NOMO-1 treated with DMSO at 0.1 percent for 48 hours (cell line): ENCODE results near the gene RTP5.
"Not testable (repeated sequence)": the region's sequence is repeated elsewhere in the genome, so short reads cannot be mapped to it uniquely, and the experiment has no call there.

ENCODE experiments used
- DNase-seq: peaks from one replicate; lab custom pipeline; 2025; ENCODE audit not compliant: unreplicated experiment; lab: John Stamatoyannopoulos, UW

Gene RTP5

DNA sequence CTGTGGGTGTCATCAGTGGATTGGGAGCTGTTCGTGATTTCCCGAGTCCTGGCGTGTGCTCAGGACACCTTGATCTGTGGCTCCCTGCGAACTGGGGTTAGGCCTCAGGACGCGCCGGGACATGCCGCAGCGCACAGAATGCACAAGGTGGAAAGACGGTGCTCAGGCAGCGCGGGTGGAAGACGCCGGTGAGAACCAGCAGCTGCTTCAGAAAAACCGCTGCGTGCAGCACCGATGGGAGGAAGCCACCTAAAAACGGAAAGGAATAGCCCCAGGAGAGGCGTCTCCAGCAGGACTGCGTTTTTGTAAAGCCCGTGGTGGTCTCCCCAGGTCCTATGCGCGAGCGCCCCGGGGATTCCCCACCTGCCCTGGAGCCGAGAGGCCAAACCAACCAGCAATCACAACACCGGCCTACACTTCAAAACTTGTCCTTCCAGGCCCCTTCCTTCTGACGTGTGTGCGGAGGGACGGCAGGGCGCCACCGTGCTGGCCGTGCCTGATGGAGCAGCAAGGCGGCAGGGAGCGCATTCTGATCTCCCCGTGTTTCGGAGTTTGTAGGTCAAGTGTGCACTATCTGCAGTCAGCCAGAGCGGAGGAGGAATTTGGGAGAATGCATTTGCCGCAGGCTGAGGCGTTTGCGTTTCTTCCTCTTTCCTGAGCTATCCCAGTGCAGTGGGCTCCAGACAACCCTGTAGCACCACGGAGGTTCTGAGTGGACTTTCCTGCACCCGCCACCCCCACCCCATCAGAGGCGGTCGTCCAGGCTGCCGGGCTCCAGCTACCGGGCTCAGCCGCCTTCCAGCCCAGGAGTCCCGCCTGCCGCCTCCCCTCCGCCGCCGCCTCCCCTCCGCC is 32.2 kb downstream of the RTP5 start:
- no peak for DNase-seq

DNA sequence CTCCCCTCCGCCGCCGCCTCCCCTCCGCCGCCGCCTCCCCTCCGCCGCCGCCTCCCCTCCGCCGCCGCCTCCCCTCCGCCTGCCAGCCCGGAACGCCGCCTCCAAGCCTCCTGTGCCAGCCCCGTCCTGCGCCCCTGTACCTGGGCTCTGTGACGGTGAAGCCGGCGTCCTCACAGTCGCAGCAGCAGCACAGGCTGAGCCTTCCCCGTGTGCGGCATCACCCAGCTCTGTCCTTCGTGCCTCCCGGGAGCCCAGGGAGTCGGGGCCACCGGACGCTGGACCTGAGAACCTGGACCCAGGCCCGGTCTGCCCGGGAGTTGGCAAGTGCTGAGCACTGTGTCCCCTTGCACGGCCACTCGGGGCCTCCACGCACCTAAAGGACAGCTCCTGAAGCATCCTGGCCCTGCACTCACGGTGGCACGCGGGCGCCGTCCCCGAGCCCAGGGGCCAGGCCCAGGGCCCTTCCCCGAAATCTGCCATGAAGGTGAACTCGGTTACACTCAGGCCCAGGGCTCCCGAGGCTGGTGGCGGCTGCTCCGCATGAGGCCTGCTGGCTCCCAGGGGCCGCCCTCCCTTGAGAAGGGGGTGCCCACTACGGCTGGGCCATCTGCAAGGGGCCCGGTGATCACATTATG is 32.9 kb downstream of the RTP5 start:
- DNase-seq, result no peak

DNA sequence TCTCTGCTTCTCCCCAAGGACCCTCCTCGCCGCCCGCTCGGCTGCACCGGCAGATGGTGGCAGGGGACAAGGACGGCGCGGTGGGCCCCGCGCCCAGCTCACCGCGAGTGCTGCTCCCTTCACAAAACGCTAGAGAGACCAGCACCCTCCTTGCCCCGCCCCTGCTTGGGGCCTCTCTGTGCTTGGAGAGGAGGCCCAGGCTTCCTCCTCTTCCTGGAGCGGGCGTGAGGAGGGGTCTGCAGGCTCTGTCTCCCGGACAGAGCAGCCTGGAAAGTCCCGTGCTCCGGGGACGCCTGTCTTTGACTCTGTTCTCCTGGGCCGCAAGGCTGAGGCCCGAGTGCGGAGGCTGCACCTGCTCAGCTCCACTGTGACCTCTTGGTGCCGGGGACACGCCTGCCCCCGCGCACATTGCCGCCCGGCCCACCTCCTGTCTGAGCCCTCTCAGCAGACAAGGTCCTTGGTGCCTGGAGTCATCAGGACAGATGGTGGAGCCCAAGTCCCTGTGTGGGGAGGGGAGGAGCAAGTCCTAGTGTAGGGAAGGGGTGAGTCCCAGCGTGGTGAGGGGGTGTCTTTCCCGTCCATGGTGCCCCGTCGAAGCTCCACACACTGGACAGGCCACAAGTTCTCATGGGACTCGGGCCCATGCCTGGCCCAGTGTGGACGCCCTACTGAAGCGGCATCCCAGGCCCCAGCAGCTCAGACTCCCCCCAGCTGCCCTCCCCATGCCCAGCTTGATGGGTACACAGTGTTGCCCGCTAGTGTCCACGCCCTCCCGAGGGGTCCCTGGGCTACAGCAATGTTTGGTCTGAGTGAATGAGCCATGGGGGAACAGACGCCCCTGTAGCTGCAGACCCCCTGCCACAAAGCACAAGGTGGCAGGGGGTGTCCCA is 33.8 kb downstream of the RTP5 start:
- no peak for DNase-seq

DNA sequence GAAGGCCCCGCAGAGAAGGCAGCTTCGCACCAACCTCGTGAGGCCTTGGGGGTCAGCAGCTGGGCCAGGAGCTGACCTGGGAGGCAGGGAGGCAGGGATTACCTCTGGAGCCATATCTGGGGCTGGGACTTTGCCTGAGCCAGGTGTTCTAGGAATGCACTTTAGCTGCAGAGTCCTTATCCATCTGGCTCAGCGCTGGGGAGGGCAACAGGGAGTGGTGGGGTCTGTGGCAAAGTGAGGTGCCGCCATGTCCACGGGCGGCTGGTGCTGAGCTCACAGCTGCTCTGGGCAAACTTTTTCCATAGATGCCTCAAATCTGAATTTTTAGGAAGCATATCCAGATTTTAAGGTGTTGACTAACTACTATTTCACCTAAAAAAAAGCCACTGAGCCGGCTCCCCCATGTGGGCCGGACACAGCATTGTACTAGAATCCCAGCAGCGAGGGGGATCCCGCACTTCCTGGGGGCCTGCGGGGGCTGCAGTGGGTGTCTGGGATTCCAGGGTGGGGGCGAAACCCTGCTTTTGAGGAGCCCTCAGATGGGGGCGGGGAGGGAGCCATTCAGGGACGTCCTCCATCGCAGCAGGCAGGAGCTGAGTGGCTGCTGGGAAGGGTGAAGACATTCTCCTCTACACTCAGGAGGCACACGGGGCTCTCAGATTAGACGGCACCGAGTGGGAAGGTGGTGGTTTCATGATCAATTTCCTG is 34.6 kb downstream of the RTP5 start:
- no peak for DNase-seq

DNA sequence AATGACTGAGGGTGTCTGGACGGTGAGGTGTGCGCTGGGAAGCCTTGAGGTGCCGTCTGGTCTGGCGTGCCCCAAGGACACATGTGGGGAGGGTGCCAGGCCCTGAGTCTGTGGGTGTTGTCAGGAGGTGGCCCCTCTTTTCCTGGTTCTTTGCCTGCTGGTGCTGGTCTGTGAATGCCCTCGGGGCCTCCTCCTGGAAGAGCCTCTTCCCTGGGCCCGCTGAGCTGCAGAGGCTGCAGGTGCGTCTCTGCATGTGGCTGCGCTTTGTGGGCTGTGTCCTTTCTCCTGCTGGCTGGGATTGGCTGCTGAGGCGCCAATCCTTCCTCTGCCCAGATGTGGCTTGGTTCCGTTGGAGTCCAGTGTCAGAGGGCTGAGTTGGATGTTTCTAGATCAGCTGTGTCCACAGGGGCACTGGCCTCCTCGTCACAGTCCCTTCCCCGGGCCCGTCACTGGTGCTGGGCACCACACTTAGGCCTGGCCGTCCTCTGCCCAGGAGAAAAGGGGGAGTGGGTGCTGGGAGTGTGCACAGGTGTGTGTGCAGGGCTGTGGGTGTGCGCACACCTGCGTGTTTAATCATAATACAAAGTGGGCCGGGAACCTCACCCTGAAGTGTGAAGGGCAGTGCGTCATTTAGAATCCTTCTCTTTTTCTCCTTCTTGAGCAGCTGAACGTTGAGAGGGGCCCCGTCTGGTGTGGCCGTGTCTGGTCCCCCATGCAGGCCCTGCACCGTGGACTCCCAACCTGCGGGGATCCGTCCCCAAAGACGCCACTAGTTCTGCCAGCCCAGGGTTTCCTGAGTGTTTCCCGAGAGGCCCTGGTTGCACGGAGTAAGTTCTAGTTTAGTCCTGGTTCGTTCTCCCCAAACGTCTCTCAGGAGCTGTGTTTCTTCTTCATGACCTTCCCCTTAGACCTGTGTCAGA is 35.5 kb downstream of the RTP5 start:
- DNase-seq, result no peak

DNA sequence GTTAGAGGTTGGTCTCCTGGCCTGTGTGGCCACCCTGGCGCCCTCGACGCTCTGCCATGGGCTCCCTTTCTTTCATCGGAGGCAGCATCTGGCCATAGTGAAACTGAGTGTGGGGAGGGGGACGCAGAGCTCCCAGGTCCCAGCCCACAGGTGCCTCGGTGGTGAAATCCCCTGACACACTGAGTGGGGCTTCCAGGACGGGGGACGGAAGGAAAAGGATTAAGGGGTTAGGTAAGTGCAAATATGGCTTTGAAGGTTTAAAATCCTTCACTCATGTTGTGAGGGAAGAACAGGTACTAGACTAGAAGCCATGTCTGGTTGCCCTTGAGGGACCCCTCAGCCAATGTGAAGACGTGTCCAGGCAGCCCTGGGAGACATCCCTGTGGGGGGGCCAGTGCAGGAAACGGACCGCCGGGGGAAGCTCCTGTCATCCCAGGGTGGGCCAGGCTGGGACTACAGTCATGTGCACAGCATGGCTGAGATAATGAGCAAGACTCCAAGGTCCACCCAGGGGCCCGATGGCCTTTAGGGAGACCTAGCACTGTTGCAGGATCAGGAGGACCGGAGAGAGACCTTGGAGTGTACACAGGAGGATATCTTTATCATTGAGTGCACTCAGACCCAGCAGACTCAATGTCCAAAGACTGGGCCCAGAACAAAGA is 36.3 kb downstream of the RTP5 start:
- DNase-seq, result no peak

DNA sequence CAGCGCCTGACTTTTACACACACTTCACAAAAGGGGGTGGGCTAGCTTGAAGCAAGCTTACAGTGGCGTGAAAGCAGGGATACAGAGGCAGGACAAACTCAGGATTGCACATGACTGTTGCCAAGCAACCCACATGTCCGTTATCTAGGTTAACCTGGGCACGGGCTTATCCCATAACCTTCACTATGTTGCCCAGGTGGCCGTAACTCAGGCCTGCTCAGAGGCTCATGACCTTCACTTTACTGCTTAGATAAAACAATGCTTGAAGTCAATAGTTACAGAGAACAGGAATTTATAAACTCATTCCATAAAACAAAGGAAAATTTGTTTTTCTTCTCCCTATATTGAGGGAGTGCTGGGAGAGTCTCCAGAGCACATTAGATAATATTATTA is 36.8 kb downstream of the RTP5 start:
- DNase-seq, result not testable (repeated sequence)

DNA sequence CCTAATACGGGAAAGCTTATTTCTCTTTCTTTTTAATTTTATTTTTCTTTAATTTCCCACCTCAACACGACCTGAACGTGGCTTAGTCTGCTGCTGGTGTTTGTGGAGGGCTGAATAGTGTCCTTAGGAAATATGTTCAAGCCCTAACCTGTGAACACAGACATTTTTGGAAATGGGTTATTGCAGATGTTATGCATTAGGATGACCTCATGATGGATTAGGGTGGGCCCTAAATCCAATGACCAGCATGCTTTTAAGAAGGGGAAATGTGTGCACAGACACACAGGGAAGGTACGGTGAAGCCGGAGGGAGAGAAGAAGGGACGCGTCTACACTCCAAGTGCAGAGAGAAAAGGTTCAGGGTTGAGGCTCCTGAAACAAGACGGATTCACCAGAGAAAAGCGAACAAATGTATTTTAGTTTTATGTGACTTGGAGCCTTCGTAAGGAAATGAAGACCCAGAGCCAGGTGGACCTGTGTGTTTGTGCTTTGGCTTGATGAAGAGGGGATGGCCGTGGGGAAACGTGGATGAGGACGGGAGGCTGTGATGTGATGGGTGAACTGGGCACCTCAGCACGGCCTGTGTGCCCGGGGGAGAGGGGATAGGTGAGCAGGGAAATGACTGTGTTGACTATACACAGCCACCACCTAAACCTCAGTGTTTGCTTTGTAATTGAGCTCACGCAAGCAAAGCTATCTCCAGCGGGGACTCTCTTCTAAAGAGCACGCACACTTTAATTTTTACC is 37.5 kb downstream of the RTP5 start:
- no peak for DNase-seq

DNA sequence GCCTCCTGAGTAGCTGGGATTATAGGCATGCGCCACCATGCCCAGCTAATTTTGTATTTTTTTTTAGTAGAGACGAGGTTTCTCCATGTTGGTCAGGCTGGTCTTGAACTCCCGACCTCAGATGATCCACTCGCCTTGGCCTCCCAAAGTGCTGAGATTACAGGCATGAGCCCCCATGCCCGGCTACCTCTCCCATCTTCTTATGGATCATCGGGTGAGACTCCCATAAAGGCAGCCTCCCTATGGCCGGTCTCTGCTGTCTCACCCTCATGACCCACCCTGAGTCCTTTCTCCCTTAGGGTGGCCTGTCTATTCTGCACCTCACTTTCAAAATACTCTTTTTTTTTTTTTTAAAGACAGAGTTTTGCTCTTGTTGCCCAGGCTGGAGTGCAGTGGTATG is 38.3 kb downstream of the RTP5 start:
- not testable (repeated sequence) for DNase-seq

DNA sequence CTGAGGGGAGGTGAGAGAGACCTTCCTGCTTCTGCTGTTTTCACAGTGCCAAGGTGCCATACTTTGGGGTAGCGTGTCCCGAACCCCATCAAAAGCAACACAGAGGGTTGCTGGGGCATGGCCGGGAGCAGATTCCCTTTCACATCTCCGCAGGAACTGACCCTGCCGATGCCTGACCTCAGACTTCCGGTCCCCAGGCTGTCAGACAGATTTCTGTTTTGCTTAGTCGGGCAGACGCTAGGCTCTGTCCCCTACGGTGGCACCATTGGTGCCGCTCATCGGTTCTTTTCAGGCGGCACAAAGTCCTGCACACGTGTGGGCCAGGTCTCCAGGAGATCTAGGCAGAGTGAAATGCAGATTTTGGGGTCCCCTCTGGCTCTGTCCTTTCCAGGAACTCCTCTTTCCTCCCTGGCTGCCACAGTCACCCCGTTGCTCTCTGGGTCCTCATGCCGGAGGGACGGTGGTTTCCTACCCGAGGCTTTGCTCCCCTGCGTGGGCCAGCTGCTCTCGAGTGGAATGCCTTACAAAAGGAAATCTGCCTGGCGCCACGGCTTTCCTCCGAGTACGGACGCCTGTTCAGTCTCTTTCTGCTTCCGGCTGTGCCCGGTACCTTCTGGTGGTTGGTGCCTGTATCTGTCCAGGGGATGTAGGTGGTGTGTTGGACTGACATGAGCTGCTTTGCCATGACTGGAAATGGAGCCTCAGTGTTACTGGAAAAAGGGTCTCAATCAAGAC is 39.3 kb downstream of the RTP5 start:
- no peak for DNase-seq

DNA sequence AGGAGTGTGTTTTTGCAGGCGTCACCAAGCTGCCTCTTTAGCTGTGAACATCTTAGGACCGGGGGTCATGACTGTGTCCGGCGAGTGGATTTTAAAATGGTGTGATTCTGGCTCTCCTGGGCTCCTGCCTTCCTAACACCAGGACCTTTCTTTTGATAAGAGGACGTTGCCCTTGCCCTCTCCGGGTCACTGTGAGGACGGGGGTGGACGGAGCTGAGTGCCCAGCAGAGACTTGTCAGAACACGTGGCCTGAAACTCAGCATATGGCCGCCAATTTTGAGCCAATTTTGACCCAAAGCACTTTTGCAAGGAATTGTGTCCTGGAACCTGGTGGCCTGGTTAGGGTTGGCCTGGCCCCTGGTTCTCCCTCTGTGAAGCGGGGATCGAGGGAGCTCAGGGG is 40.2 kb downstream of the RTP5 start:
- DNase-seq, result no peak

DNA sequence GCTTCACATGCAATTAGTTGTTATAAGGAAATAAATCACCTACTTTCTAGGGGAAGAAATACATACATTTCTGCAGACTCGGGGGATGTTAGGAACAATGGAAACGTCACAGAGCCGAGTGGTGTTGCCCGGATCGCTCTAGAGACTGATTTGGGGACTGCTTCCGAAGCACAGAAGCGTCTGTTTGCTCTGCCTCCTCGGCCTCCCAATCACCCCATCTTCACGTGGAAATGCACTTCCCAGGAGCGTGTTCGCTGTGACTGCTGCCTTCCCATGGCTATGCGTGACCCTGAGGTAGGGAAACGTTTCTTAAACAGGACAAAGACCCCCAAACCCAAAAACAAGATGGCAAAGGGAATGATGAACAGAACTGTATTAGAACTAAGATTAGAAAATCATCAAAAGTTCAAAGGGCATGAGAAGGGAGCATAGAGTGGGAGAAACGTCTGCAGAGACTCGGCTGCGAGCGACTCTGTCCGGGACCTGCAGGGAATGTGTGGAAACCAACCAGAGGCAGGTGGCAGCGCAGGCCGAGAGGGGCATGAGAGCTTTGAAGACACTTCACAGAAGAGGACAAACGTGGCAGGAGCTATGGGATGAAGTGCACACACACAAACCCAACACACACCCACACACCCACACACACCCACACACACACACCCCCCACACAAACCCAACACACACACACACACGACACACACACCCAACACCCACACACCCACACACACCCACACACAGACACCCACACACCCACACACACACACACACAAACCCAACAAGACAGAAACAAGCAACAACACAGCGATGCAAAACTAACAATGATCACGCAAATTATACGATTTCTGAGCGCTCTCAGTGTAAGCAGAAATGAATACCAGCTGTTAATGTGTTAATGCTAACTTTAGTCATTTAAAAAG is 41.3 kb downstream of the RTP5 start:
- DNase-seq, result no peak

DNA sequence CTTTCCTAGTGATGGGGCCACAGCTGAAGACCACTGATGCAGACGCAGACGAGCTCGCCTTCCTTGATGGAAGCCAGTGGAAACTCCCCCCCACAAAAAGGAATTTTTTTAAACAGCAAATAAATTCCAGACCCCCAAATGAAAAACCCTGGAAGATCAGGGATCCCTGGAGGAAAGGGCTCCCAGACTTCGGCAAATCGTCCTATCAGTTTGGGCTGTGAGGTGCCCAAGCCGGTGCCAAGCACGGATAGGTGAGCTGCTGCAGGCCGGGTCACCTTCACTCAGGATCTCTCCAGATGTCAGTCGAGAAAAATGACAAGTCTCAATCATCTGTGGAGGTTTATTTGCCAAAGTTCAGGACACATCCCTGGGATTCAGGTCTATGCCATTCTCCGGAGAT is 42.0 kb downstream of the RTP5 start:
- no peak for DNase-seq

DNA sequence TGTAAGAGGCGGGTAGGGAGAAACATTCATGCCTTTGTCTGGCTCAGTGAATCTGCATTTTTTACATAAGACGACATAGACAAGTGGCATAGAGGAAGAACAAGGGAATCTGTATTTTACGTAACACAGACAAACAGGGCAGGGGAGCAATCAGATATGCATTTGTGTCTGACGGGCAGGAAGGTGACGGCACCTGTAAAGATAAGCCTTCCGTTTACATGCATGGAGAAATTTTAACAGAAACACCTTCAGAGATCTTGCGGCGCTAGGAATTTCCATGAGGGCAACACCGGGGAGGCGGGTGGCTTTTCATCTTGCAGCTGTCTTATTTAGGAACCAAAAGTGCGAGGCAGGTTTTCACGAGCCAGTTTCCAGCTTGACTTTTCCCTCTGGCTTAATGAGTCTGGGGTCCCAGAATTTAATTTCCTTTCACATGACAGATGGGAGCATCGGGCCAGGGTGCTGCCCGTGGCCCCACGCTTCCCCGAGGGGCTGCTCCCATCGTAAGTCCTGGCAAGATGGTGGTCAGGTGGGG is 42.6 kb downstream of the RTP5 start:
- DNase-seq, result no peak

DNA sequence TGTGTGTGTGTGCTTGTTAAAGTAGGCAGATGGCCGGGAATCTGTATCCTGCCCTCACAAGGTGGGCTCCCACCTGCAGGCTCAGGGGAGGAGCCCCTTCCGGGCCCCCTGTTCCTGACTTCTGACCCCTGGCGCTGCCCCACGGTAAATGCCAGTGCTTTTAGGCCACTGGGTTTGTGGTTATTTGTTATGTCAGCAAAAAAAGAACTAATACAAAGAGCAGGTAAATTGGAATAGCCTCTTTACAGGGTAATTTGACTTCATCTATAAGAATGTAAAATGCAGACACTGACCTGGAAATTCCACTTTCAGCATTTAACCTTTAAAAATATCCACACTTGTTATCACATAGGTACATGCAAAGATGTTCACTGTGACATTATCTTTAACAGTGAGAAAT is 44.2 kb downstream of the RTP5 start:
- DNase-seq, result no peak

DNA sequence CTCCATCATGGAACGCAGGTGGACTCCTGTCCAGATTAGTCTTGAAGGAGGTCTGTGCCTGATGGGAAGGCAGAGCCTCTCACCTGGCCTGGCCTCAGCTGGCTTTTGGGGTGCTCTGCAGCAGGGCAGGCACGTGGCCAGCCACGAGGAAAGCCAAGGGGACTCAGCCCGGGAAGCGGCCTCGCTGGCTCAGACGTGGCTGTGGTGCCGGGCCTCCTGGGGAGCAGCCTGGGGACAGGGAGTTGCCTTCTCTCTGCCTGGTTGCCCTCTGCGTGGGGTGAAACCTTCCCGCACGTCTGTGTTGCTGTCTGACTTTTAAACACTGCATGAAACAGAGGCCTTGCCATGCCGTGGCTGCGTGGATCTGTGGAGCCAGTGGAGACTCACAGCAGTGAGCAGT is 45.0 kb downstream of the RTP5 start:
- DNase-seq, result no peak

DNA sequence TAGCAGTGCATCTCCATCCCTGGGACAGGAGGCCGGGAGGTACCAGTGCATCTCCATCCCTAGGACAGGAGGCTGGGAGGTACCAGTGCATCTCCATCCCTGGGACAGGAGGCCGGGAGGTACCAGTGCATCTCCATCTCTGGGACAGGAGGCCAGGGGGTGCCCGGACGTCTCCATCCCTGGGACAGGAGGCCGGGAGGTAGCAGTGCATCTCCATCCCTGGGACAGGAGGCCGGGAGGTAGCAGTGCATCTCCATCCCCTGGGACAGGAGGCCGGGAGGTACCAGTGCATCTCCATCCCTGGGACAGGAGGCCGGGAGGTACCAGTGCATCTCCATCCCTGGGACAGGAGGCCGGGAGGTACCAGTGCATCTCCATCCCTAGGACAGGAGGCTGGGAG is 52.1 kb downstream of the RTP5 start:
- not testable (repeated sequence) for DNase-seq
